GM18520 (cell line): ENCODE results near the gene NAA10.

Experiments used
- ATAC-seq: cut with Tn5 transposase; IDR thresholded peaks from one replicate; pipeline ENCODE4 v1.9.1; 2021; ENCODE audit not compliant: unreplicated experiment

NAA10 gene

GRCh38 chrX:153966841-153967535 lies 32.2 kb upstream of the NAA10 start:
- ATAC-seq, result no peak

- no peak for ATAC-seq
These were observed 31.4 kb upstream of the NAA10 start for GRCh38 chrX:153966283-153966688.

- no peak for ATAC-seq
These were observed 30.6 kb upstream of the NAA10 start for GRCh38 chrX:153965406-153965805.

- no peak for ATAC-seq
These were observed 29.3 kb upstream of the NAA10 start for GRCh38 chrX:153964105-153964504.

- no peak for ATAC-seq
These were observed 28.7 kb upstream of the NAA10 start for GRCh38 chrX:153963546-153963945.

- ATAC-seq, result no peak
These were observed 26.5 kb upstream of the NAA10 start for GRCh38 chrX:153961292-153961691.

- ATAC-seq, result no peak
These were observed 25.9 kb upstream of the NAA10 start for GRCh38 chrX:153960786-153961185.

GRCh38 chrX:153960077-153960476 lies 25.2 kb upstream of the NAA10 start:
- no peak for ATAC-seq

- no peak for ATAC-seq
These were observed 24.8 kb upstream of the NAA10 start for GRCh38 chrX:153959649-153960048.

GRCh38 chrX:153958605-153959004 lies 23.8 kb upstream of the NAA10 start:
- ATAC-seq, result no peak

- ATAC-seq, result no peak
These were observed 22.4 kb upstream of the NAA10 start for GRCh38 chrX:153957224-153957623.

- no peak for ATAC-seq
These were observed 21.4 kb upstream of the NAA10 start for GRCh38 chrX:153956044-153956907.

GRCh38 chrX:153955228-153955732 lies 20.4 kb upstream of the NAA10 start:
- ATAC-seq, result no peak

- ATAC-seq, result no peak
These were observed 19.9 kb upstream of the NAA10 start for GRCh38 chrX:153954558-153955227.

GRCh38 chrX:153953892-153954557 lies 19.2 kb upstream of the NAA10 start:
- no peak for ATAC-seq

GRCh38 chrX:153953342-153953830 lies 18.5 kb upstream of the NAA10 start:
- no peak for ATAC-seq

- no peak for ATAC-seq
These were observed 17.7 kb upstream of the NAA10 start for GRCh38 chrX:153952373-153953026.

GRCh38 chrX:153951683-153952372 lies 17.0 kb upstream of the NAA10 start:
- ATAC-seq, result no peak

GRCh38 chrX:153950127-153950526 lies 15.3 kb upstream of the NAA10 start:
- ATAC-seq, result no peak
